GM12875 (cell line): ENCODE measurements around the gene WFDC10A.
"Not testable (repeated sequence)": the region's sequence is repeated elsewhere in the genome, so short reads cannot be mapped to it uniquely, and the experiment has no call there.

Source experiments
- H3K4me3 ChIP-seq: one replicate; pipeline ENCODE4 v1.5.1; 2011; ENCODE audit warnings: low read depth, low read length, control low read depth
- CTCF ChIP-seq: IDR thresholded peaks from 2 replicates; pipeline ENCODE4 v1.5.1; 2011; ENCODE audit warnings: low read depth, mild to moderate bottlenecking, control low read depth, inconsistent platforms, low read length, moderate library complexity, borderline replicate concordance; ENCODE audit not compliant: insufficient read depth

WFDC10A gene

GRCh38 chr20:45647441-45648050 is 18.0 kb downstream of the WFDC10A start:
- no peak overlapping the region for H3K4me3 ChIP-seq
- no peak for TF ChIP-seq CTCF

GRCh38 chr20:45649312-45649863 is 19.8 kb downstream of the WFDC10A start:
- TF ChIP-seq CTCF = no peak
- no peak overlapping the region for H3K4me3 ChIP-seq

GRCh38 chr20:45651726-45652125 is 22.2 kb downstream of the WFDC10A start:
- not testable (repeated sequence) for H3K4me3 ChIP-seq

- not testable (repeated sequence) for H3K4me3 ChIP-seq
Measured at GRCh38 chr20:45657038-45657437, 27.5 kb downstream of the WFDC10A start.

- H3K4me3 ChIP-seq = no peak within 1 kb of the TSS
- TF ChIP-seq CTCF = no peak
Measured at GRCh38 chr20:45670139-45670538, 40.6 kb downstream of the WFDC10A start, which contains the start of gene WFDC11. Gene WFDC11, minus strand, starts transcription at chr20:45670239. Its CDS starts 19,639 bp downstream, at chr20:45650600.

- H3K4me3 ChIP-seq = no peak overlapping the region
- no peak for TF ChIP-seq CTCF
Measured at GRCh38 chr20:45672765-45673164, 43.2 kb downstream of the WFDC10A start.

DNA sequence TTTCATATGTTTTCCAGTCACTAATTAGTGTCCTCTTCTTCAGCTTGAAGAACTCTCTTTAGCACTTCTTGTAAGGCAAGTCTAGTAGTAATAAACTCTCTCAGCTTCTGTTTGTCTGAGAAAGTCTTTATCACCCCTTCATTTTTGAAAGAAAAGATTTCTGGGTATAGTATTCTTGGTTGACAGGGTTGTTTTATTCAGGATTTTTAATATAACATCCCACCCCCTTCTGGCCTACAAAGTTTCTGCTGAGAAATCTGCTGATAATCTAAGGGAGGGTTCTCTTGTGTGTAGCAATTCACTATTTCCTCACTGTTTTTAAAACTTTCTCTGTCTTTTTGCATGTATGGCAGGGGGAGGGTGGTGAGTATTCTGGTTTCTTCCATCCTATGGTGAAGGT is 50.1 kb downstream of the WFDC10A start:
- no peak overlapping the region for H3K4me3 ChIP-seq
- TF ChIP-seq CTCF = no peak
